OCI-LY1 (cell line): Measurements from ENCODE around the gene CHAT.

Experiments used
- H2AFZ ChIP-seq: fragments of 200-600 bp; sonication (generic), shearing (Covaris generic); 2 replicates; pipeline ENCODE4 v1.6.0; 2014; ENCODE audit warnings: antibody characterized with exemption, mild to moderate bottlenecking, low read length
- H3F3A ChIP-seq: fragments of 200-600 bp; sonication (generic), shearing (Covaris generic); 2 replicates; pipeline ENCODE4 v1.6.0; 2014; ENCODE audit warnings: mild to moderate bottlenecking, antibody characterized with exemption, low read length, moderate library complexity; ENCODE audit not compliant: insufficient read depth
- H3K27ac ChIP-seq: fragments of 200-600 bp; sonication (generic); 2 replicates; pipeline ENCODE4 v1.5.1; 2014; ENCODE audit warnings: low read length, mixed run types, mild to moderate bottlenecking, low read depth; ENCODE audit not compliant: poor library complexity, severe bottlenecking
- H3K27me3 ChIP-seq: fragments of 200-600 bp; sonication (generic); 2 replicates; pipeline ENCODE4 v1.6.0; 2014; ENCODE audit warnings: antibody characterized with exemption, mild to moderate bottlenecking, low read length, moderate library complexity; ENCODE audit not compliant: insufficient read depth
- H3K36me3 ChIP-seq: fragments of 200-600 bp; sonication (generic); 2 replicates; pipeline ENCODE4 v1.6.1; 2014; ENCODE audit warnings: mild to moderate bottlenecking, antibody characterized with exemption, low read length, moderate library complexity, mixed read lengths; ENCODE audit not compliant: insufficient read depth
- H3K4me1 ChIP-seq: fragments of 200-600 bp; sonication (generic); 2 replicates; pipeline ENCODE4 v1.5.1; 2014; ENCODE audit warnings: mild to moderate bottlenecking, low read length, moderate library complexity; ENCODE audit not compliant: insufficient read depth, severe bottlenecking
- H3K4me2 ChIP-seq: fragments of 200-600 bp; sonication (generic), shearing (Covaris generic); 2 replicates; pipeline ENCODE4 v1.6.1; 2014; ENCODE audit warnings: low read length
- H3K4me3 ChIP-seq: fragments of 200-600 bp; sonication (generic); 2 replicates; pipeline ENCODE4 v1.5.1; 2014; ENCODE audit warnings: low read length, low read depth, mild to moderate bottlenecking, mixed read lengths; ENCODE audit not compliant: poor library complexity, severe bottlenecking
- H3K79me2 ChIP-seq: fragments of 200-600 bp; shearing (Covaris generic); 2 replicates; pipeline ENCODE4 v1.6.1; 2016; ENCODE audit warnings: mixed run types, low read length, mixed read lengths; ENCODE audit not compliant: insufficient read depth
- H3K9ac ChIP-seq: fragments of 200-600 bp; sonication (generic), shearing (Covaris generic); 2 replicates; pipeline ENCODE4 v1.6.1; 2014; ENCODE audit warnings: mild to moderate bottlenecking, low read length, mixed read lengths
- H3K9me2 ChIP-seq: fragments of 200-600 bp; sonication (generic), shearing (Covaris generic); 2 replicates; pipeline ENCODE4 v1.6.1; 2014; ENCODE audit warnings: low read depth, mild to moderate bottlenecking, low read length, mixed read lengths
- H3K9me3 ChIP-seq: fragments of 200-600 bp; shearing (Covaris generic); 2 replicates; pipeline ENCODE4 v1.6.1; 2014; ENCODE audit warnings: low read length, mixed read lengths
- H4K20me1 ChIP-seq: fragments of 200-600 bp; sonication (generic), shearing (Covaris generic); 2 replicates; pipeline ENCODE4 v1.6.0; 2016; ENCODE audit warnings: mild to moderate bottlenecking, low read length; ENCODE audit not compliant: insufficient read depth
- EZH2 ChIP-seq: fragments of 200-600 bp; sonication (generic), shearing (Covaris generic); IDR thresholded peaks from 2 replicates; pipeline ENCODE4 v1.8.0; 2017; ENCODE audit warnings: borderline replicate concordance, mixed run types, mild to moderate bottlenecking, antibody characterized with exemption, low read length, moderate library complexity, mixed read lengths
- TF ChIP-seq, protein P1 (sequence below): fragments of 200-600 bp; sonication (generic), shearing (Covaris generic); IDR thresholded peaks from 2 replicates; pipeline ENCODE4 v1.5.1; 2017; ENCODE audit warnings: mild to moderate bottlenecking, antibody characterized with exemption, low read length, moderate library complexity, mixed read lengths

The CHAT gene

DNA sequence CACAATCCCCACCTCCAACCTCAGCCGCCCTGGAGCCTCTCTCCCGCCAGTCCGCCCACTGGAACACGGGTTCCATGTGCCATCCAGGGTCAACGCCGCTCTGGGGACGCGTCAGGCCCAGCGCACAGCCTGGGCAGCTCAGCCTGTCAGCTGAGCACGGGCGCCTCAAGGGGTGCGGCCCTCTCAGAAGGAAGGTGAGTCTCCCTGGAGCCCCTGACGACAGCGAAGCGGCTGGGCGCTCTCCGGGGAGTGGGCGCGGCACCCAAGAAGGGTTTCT lies 4.9 kb upstream of the CHAT start:
- no peak overlapping the region for H3K9ac ChIP-seq
- no peak overlapping the region for H2AFZ ChIP-seq
- no peaks in the 10 kb centered on the region for H3K79me2 ChIP-seq
- TF ChIP-seq, protein P1, sequence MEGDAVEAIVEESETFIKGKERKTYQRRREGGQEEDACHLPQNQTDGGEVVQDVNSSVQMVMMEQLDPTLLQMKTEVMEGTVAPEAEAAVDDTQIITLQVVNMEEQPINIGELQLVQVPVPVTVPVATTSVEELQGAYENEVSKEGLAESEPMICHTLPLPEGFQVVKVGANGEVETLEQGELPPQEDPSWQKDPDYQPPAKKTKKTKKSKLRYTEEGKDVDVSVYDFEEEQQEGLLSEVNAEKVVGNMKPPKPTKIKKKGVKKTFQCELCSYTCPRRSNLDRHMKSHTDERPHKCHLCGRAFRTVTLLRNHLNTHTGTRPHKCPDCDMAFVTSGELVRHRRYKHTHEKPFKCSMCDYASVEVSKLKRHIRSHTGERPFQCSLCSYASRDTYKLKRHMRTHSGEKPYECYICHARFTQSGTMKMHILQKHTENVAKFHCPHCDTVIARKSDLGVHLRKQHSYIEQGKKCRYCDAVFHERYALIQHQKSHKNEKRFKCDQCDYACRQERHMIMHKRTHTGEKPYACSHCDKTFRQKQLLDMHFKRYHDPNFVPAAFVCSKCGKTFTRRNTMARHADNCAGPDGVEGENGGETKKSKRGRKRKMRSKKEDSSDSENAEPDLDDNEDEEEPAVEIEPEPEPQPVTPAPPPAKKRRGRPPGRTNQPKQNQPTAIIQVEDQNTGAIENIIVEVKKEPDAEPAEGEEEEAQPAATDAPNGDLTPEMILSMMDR, result no peak
- no peak for TF ChIP-seq EZH2
- H3K9me2 ChIP-seq, result no peaks in the 10 kb centered on the region
- no peak overlapping the region for H3K27ac ChIP-seq
- no peaks in the 10 kb centered on the region for H3K36me3 ChIP-seq
- H3K4me3 ChIP-seq, result no peak overlapping the region
- no peaks in the 10 kb centered on the region for H3K9me3 ChIP-seq
- no peaks in the 10 kb centered on the region for H3K4me1 ChIP-seq
- no peaks in the 10 kb centered on the region for H3K27me3 ChIP-seq
- H3F3A ChIP-seq, result no peaks in the 10 kb centered on the region
- H4K20me1 ChIP-seq, result no peaks in the 10 kb centered on the region
- H3K4me2 ChIP-seq, result no peak overlapping the region

DNA sequence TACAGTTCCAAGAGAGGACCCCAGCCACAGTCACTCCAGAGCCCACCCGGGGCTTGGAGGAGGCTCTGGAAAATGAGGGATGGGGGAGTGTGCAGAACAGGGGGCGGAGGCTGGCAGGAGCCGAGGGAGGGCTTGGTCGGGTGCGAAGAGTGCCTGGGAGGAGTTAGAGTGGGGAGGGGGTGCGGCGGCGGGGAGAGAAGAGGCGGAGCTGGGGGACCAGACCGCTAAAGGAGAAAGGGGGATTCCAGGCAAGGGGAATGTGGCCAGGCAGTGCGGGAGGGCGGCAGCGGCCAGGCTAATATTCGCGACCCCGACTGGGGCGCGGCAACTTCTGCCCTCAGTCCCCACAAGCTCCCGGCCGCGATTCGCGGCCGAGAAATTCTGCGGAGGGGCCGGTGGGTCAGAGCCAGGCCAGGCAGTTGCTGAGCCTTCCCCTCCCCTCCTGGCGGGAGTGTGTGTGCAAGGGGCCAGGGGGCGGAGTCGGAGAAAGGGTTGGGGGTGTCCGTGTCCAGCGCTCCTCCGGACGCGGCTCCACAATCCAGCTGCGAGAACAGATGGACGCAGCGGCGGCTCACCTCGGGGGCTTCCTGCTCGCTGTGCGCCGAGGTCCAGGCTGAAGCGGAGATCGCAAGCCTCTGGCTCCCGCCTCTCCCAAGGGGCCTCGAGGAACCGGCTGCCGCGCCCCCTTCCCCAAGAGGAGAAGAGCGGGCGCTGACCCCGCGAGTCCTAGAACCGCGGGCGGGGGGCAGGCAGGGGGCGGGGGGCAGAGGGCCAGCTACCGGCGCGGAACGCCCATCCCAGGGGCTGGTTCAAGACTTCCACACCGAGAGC lies 4.3 kb upstream of the CHAT start:
- H3K4me1 ChIP-seq, result no peaks in the 10 kb centered on the region
- H3K27me3 ChIP-seq, result no peaks in the 10 kb centered on the region
- no peak overlapping the region for H3K4me3 ChIP-seq
- H3K36me3 ChIP-seq, result no peaks in the 10 kb centered on the region
- H3K79me2 ChIP-seq, result no peaks in the 10 kb centered on the region
- H2AFZ ChIP-seq, result no peak overlapping the region
- TF ChIP-seq, protein P1, result no peak
- TF ChIP-seq EZH2, result no peak
- no peaks in the 10 kb centered on the region for H3K9me2 ChIP-seq
- H3F3A ChIP-seq, result no peaks in the 10 kb centered on the region
- no peaks in the 10 kb centered on the region for H4K20me1 ChIP-seq
- no peak overlapping the region for H3K9ac ChIP-seq
- no peak overlapping the region for H3K27ac ChIP-seq
- no peak overlapping the region for H3K4me2 ChIP-seq
- H3K9me3 ChIP-seq, result no peaks in the 10 kb centered on the region

DNA sequence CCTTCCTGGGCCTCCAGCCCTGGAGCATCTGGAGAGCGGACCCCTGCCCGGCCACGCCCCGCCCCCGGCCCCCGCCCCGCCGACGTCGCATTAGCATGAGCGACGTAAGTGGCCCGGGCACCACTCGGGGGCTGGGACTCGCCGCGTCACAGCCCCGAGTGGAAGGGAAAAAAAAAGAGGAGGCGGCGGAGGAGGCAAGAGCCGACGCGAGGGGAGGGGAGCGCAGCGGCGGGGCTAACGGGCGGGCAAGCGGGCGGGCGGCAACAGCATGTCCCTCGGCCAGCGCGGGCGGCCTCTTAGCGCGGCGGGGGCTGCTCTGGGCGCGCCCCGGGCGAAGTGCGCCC lies 3.8 kb upstream of the CHAT start, which contains the start of gene SLC18A3:
Gene SLC18A3 (plus strand): TSS at position 197 of the 344 bp plus-strand sequence. CDS start 431 bp downstream, outside the sequence.
- H2AFZ ChIP-seq, result no peak within 1 kb of the TSS
- no peaks in the 10 kb centered on the region for H3K27me3 ChIP-seq
- no peak within 1 kb of the TSS for H3K27ac ChIP-seq
- H3F3A ChIP-seq, result no peaks in the 10 kb centered on the region
- no peaks in the 10 kb centered on the region for H3K79me2 ChIP-seq
- TF ChIP-seq, protein P1, result no peak
- H3K36me3 ChIP-seq, result no peaks in the 10 kb centered on the region
- no peak within 1 kb of the TSS for H3K4me2 ChIP-seq
- no peaks in the 10 kb centered on the region for H3K9me2 ChIP-seq
- H4K20me1 ChIP-seq, result no peaks in the 10 kb centered on the region
- no peaks in the 10 kb centered on the region for H3K4me1 ChIP-seq
- H3K9me3 ChIP-seq, result no peaks in the 10 kb centered on the region
- no peak within 1 kb of the TSS for H3K9ac ChIP-seq
- no peak within 1 kb of the TSS for H3K4me3 ChIP-seq
